ENCODE measurements around the gene GET3.

DNA sequence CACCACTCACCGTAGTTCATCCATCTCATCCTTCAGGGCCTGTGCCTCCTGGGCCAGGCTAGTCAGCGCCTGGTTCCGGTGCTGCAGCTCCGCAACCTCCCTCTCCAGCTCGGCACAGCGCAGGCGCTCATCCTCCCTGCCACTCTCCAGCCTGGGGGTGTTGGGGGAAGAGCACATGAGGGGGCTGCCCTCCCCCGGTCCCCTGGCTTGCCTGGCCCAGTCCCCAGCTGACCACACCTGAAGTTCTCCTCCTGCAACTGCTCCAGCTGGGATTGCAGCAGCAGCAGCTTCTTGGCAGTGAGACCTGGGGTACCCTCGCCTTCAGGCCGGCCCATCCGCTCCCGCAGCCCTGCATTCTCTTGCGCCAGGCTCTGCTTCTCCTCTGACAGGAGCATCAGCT, 33.6 kb downstream of the GET3 start:
- TF ChIP-seq, protein P1, sequence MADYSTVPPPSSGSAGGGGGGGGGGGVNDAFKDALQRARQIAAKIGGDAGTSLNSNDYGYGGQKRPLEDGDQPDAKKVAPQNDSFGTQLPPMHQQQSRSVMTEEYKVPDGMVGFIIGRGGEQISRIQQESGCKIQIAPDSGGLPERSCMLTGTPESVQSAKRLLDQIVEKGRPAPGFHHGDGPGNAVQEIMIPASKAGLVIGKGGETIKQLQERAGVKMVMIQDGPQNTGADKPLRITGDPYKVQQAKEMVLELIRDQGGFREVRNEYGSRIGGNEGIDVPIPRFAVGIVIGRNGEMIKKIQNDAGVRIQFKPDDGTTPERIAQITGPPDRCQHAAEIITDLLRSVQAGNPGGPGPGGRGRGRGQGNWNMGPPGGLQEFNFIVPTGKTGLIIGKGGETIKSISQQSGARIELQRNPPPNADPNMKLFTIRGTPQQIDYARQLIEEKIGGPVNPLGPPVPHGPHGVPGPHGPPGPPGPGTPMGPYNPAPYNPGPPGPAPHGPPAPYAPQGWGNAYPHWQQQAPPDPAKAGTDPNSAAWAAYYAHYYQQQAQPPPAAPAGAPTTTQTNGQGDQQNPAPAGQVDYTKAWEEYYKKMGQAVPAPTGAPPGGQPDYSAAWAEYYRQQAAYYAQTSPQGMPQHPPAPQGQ (CRISPR knock-in tag; IDR thresholded peaks at IDR 0.05; ENCODE audit: borderline replicate concordance): no peak
- TF ChIP-seq CTCF (CRISPR knock-in tag; IDR thresholded peaks at IDR 0.05) (no peak), SMC3 (IDR thresholded peaks at IDR 0.05; ENCODE audit: low read length) (no peak)
- TF ChIP-seq, protein P2, sequence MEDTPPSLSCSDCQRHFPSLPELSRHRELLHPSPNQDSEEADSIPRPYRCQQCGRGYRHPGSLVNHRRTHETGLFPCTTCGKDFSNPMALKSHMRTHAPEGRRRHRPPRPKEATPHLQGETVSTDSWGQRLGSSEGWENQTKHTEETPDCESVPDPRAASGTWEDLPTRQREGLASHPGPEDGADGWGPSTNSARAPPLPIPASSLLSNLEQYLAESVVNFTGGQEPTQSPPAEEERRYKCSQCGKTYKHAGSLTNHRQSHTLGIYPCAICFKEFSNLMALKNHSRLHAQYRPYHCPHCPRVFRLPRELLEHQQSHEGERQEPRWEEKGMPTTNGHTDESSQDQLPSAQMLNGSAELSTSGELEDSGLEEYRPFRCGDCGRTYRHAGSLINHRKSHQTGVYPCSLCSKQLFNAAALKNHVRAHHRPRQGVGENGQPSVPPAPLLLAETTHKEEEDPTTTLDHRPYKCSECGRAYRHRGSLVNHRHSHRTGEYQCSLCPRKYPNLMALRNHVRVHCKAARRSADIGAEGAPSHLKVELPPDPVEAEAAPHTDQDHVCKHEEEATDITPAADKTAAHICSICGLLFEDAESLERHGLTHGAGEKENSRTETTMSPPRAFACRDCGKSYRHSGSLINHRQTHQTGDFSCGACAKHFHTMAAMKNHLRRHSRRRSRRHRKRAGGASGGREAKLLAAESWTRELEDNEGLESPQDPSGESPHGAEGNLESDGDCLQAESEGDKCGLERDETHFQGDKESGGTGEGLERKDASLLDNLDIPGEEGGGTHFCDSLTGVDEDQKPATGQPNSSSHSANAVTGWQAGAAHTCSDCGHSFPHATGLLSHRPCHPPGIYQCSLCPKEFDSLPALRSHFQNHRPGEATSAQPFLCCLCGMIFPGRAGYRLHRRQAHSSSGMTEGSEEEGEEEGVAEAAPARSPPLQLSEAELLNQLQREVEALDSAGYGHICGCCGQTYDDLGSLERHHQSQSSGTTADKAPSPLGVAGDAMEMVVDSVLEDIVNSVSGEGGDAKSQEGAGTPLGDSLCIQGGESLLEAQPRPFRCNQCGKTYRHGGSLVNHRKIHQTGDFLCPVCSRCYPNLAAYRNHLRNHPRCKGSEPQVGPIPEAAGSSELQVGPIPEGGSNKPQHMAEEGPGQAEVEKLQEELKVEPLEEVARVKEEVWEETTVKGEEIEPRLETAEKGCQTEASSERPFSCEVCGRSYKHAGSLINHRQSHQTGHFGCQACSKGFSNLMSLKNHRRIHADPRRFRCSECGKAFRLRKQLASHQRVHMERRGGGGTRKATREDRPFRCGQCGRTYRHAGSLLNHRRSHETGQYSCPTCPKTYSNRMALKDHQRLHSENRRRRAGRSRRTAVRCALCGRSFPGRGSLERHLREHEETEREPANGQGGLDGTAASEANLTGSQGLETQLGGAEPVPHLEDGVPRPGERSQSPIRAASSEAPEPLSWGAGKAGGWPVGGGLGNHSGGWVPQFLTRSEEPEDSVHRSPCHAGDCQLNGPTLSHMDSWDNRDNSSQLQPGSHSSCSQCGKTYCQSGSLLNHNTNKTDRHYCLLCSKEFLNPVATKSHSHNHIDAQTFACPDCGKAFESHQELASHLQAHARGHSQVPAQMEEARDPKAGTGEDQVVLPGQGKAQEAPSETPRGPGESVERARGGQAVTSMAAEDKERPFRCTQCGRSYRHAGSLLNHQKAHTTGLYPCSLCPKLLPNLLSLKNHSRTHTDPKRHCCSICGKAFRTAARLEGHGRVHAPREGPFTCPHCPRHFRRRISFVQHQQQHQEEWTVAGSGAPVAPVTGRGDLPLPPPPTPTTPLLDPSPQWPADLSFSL (CRISPR knock-in tag; IDR thresholded peaks at IDR 0.05): no peak

Data from HepG2 (cell line).